BLaER1 treated with 17β-estradiol and CSF1 and Interleukin-3, amounts not matched to agents 10 nM and 100 nM (cell line): ENCODE results near the gene IGSF6.
"Not testable (repeated sequence)": the region's sequence is repeated elsewhere in the genome, so short reads cannot be mapped to it uniquely, and the experiment has no call there.

Experiments used
- H3K27ac ChIP-seq, 11 experiments: shearing (Covaris generic); formaldehyde crosslinking; 2 replicates each; pipeline ENCODE4 v1.8.1; 2022
- H3K27me3 ChIP-seq, 11 experiments: shearing (Covaris generic); formaldehyde crosslinking; 2 replicates each; pipeline ENCODE4 v1.8.1; 2022
- H3K36me3 ChIP-seq, 11 experiments: shearing (Covaris generic); formaldehyde crosslinking; 2 replicates each; pipeline ENCODE4 v1.8.1; 2022
- H3K4me1 ChIP-seq, 10 experiments: shearing (Covaris generic); formaldehyde crosslinking; 2 replicates each; pipeline ENCODE4 v1.8.1; 2022
- H3K4me2 ChIP-seq, 11 experiments: shearing (Covaris generic); formaldehyde crosslinking; 2 replicates each; pipeline ENCODE4 v1.8.1; 2022
- H3K4me3 ChIP-seq, 10 experiments: shearing (Covaris generic); formaldehyde crosslinking; 2 replicates each; pipeline ENCODE4 v1.8.1; 2022
- H3K9ac ChIP-seq, 11 experiments: shearing (Covaris generic); formaldehyde crosslinking; 2 replicates each; pipeline ENCODE4 v1.8.1; 2022
- H3K9me3 ChIP-seq, 11 experiments: shearing (Covaris generic); formaldehyde crosslinking; replicated peaks in 1 of 11; 2 replicates each; pipeline ENCODE4 v1.8.1; 2022
- H4K20me1 ChIP-seq, 11 experiments: shearing (Covaris generic); formaldehyde crosslinking; 2 replicates each; pipeline ENCODE4 v1.8.1; 2022
- Cebpa-rat ChIP-seq, 11 experiments: shearing (Covaris generic); IDR thresholded peaks; 2 replicates each; pipeline ENCODE4 v1.8.1; 2022

The IGSF6 gene

GRCh38 chr16:21659124-21659523 is 6.7 kb upstream of the IGSF6 start:
- Histone ChIP-seq H3K9me3 (peaks cover 0 to 5% (median 0%) of the 10 kb centered on the region in 11 experiments; a peak in 2 of 22 replicates), H3K27me3 (peaks cover 0 to 38% (median 14%) of the 10 kb centered on the region in 11 experiments; a peak in 17 of 22 replicates), H3K4me2 (peak overlapping the region; percentile 73 to 99 (median 83)), H3K36me3 (peaks cover 18 to 66% (median 49%) of the 10 kb centered on the region in 11 experiments), H4K20me1 (peaks cover 0 to 28% (median 8%) of the 10 kb centered on the region in 11 experiments; a peak in 7 of 22 replicates), H3K9ac (peak overlapping the region in 8 of 11 experiments; percentile 34 to 75 (median 50); a peak in 14 of 22 replicates), H3K4me1 (peaks cover 80 to 100% (median 91%) of the 10 kb centered on the region in 10 experiments), H3K27ac (peak overlapping the region; percentile 17 to 93 (median 82); a peak in 21 of 22 replicates), H3K4me3 (peak overlapping the region in 6 of 10 experiments; percentile 4 to 38 (median 19); a peak in 5 of 20 replicates)
- no peak for TF ChIP-seq Cebpa-rat (IDR thresholded peaks at IDR 0.05)

DNA sequence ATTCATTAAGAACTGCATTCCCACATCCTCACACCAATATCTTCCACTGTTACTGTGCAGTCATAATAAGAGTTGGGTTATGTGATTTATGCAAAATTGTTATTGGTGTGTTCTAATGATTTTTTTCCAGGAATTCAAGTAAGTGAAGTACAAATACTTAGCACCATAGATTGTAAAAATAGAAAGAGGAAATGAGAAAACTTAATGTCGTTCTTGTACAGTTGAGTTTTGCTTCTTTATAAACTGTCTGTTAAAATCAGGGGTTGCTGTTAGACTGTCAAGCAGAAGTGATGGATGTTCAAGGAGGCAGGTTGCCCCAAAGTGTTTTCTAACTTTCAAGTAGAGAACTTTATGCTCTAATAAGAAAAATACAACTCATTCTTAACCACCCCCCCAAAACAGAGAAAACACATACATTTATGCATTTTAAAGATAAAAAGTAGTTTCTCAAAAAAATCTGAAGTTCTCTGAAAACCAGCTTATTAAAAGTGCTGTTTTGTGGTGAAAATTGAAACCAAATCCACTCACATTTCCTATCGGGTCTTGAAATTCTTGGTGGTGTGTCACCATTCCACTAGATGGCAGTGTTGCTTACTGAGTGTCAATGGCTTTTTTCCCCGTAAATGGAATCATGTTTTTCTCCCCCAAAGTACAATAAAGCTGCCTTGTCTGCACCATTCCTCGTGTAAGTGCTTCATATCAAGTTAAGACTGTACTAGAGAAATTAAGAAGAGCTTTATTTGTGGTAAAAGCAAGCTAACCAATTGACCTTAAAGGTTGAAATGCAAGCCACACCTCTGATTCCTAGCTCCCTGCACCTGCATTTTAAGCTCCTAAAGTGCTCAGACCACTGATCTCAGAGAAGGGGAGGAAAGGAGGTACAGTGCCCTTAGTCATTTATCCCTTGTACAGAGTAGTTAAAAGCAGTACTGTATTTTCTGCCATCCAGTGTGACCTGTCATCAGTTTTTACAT is 4.7 kb upstream of the IGSF6 start:
- Histone ChIP-seq H3K4me2 (peak overlapping the region; percentile 73 to 99 (median 83)), H3K36me3 (peaks cover 24 to 86% (median 64%) of the 10 kb centered on the region in 11 experiments), H3K9ac (peak overlapping the region; percentile 6 to 75 (median 53); a peak in 19 of 22 replicates), H3K4me3 (peak overlapping the region in 5 of 10 experiments; percentile 6 to 20 (median 12); a peak in 4 of 20 replicates), H3K9me3 (peaks cover 0 to 5% (median 0%) of the 10 kb centered on the region in 11 experiments; a peak in 2 of 22 replicates), H3K27ac (peak overlapping the region; percentile 38 to 93 (median 82); a peak in 20 of 22 replicates), H3K27me3 (peaks cover 0 to 18% (median 0%) of the 10 kb centered on the region in 11 experiments; a peak in 4 of 22 replicates), H3K4me1 (peaks cover 84 to 100% (median 97%) of the 10 kb centered on the region in 10 experiments), H4K20me1 (peaks cover 0 to 32% (median 12%) of the 10 kb centered on the region in 11 experiments; a peak in 11 of 22 replicates)
- TF ChIP-seq Cebpa-rat (IDR thresholded peaks at IDR 0.05) = no peak

GRCh38 chr16:21654881-21655280 is 2.5 kb upstream of the IGSF6 start:
- TF ChIP-seq Cebpa-rat (IDR thresholded peaks at IDR 0.05) = no peak
- Histone ChIP-seq H3K36me3 (peaks cover 30 to 92% (median 70%) of the 10 kb centered on the region in 11 experiments), H3K4me2 (peak overlapping the region in 8 of 11 experiments; percentile 2 to 99 (median 86); a peak in 15 of 22 replicates), H3K9me3 (peaks cover 0 to 10% (median 2%) of the 10 kb centered on the region in 11 experiments; a peak in 9 of 22 replicates), H3K4me1 (peaks cover 78 to 100% (median 94%) of the 10 kb centered on the region in 10 experiments), H4K20me1 (peaks cover 0 to 34% (median 8%) of the 10 kb centered on the region in 11 experiments; a peak in 10 of 22 replicates), H3K9ac (peak overlapping the region in 5 of 11 experiments; percentile 35 to 82 (median 64); a peak in 6 of 22 replicates), H3K27me3 (no peaks in the 10 kb centered on the region), H3K4me3 (no peak overlapping the region; a peak in 1 of 20 replicates), H3K27ac (peak overlapping the region in 9 of 11 experiments; percentile 35 to 93 (median 86); a peak in 15 of 22 replicates)

DNA sequence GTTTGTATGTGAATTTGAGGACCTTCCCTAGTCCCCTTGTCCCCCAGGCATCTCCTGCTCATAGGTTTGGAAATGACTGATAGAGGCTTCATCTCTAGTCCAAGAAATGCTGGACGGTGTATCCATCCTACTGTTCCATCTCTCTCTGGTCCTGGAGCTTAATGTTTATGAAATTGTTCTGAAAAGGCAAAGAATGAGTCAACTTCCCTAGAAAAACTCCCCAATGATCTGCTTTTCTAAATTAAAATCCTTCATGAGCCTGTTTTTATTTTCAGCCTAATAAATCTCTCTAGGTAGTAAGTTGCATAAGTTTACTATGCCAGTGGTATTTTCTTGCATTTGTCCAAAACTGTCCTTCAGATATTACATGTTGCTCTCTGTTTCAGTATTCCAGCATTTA is 2.1 kb upstream of the IGSF6 start:
- Histone ChIP-seq H3K27me3 (no peaks in the 10 kb centered on the region), H3K4me2 (peak overlapping the region in 7 of 11 experiments; percentile 81 to 99 (median 92); a peak in 15 of 22 replicates)
- no peak for TF ChIP-seq Cebpa-rat (IDR thresholded peaks at IDR 0.05)

DNA sequence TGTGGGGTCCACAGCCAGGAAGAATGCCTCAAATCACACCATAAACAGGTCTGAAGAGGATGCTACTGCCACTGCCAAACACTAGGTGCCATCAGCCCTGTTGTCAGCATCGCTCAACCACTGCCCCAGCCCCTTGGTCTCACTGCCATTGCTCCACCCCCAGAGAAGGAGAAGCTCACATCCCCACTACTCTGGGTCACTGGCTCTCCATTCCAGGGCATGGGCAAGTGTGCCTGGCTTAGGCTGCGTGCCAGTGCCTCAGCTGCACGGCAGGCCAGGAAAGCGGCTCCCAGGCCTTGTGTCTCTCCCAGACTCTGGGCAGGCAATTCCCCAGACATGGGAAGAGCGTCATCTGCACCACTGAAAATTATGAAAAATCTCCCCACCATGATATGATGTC is 1.2 kb upstream of the IGSF6 start:
- peaks cover 0 to 37% (median 8%) of the 10 kb centered on the region in 11 experiments; a peak in 11 of 22 replicates for H4K20me1 ChIP-seq
- H3K4me3 ChIP-seq = peak overlapping the region in 4 of 10 experiments; percentile 38 to 61 (median 55); a peak in 6 of 20 replicates
- peak overlapping the region; percentile 6 to 99 (median 81); a peak in 20 of 22 replicates for H3K4me2 ChIP-seq
- peaks cover 41 to 92% (median 79%) of the 10 kb centered on the region in 11 experiments for H3K36me3 ChIP-seq
- peak overlapping the region in 10 of 11 experiments; percentile 34 to 93 (median 86); a peak in 19 of 22 replicates for H3K27ac ChIP-seq
- H3K27me3 ChIP-seq = no peaks in the 10 kb centered on the region
- no peak for TF ChIP-seq Cebpa-rat (IDR thresholded peaks at IDR 0.05)
- H3K9ac ChIP-seq = peak overlapping the region in 7 of 11 experiments; percentile 8 to 85 (median 48); a peak in 12 of 22 replicates
- H3K9me3 ChIP-seq = peaks cover 0 to 23% (median 3%) of the 10 kb centered on the region in 11 experiments; a peak in 9 of 22 replicates
- H3K4me1 ChIP-seq = peaks cover 76 to 100% (median 94%) of the 10 kb centered on the region in 10 experiments

More for the DNA sequence above, 2.1 kb upstream of the IGSF6 start:
- Histone ChIP-seq H3K27ac (peak overlapping the region in 9 of 11 experiments; percentile 35 to 93 (median 86); a peak in 15 of 22 replicates), H3K9me3 (peaks cover 0 to 14% (median 5%) of the 10 kb centered on the region in 11 experiments; a peak in 9 of 22 replicates), H3K36me3 (peaks cover 34 to 92% (median 74%) of the 10 kb centered on the region in 11 experiments), H3K4me3 (no peak overlapping the region; a peak in 1 of 20 replicates), H3K9ac (peak overlapping the region in 5 of 11 experiments; percentile 45 to 82 (median 64); a peak in 7 of 22 replicates), H3K4me1 (peaks cover 78 to 100% (median 94%) of the 10 kb centered on the region in 10 experiments), H4K20me1 (peaks cover 0 to 37% (median 8%) of the 10 kb centered on the region in 11 experiments; a peak in 10 of 22 replicates)

GRCh38 chr16:21651515-21651914 is 893 bp downstream of the IGSF6 start:
- Histone ChIP-seq H3K9ac (peak overlapping the region in 9 of 11 experiments; percentile 50 to 85 (median 68); a peak in 15 of 22 replicates), H3K4me1 (peaks cover 72 to 100% (median 94%) of the 10 kb centered on the region in 10 experiments), H3K4me2 (peak overlapping the region in 10 of 11 experiments; percentile 50 to 99 (median 87); a peak in 18 of 22 replicates), H3K27ac (peak overlapping the region; percentile 70 to 93 (median 86)), H3K36me3 (peaks cover 41 to 95% (median 84%) of the 10 kb centered on the region in 11 experiments), H3K9me3 (peaks cover 0 to 28% (median 0%) of the 10 kb centered on the region in 11 experiments; a peak in 7 of 22 replicates), H3K4me3 (peak overlapping the region in 6 of 10 experiments; percentile 6 to 61 (median 47); a peak in 8 of 20 replicates), H4K20me1 (peaks cover 0 to 43% (median 8%) of the 10 kb centered on the region in 11 experiments; a peak in 10 of 22 replicates), H3K27me3 (no peaks in the 10 kb centered on the region)
- TF ChIP-seq Cebpa-rat (IDR thresholded peaks at IDR 0.05) = no peak

- H3K27ac ChIP-seq = peak overlapping the region; percentile 70 to 93 (median 86)
- H3K4me2 ChIP-seq = peak overlapping the region in 10 of 11 experiments; percentile 50 to 99 (median 87)
- peaks cover 0 to 43% (median 14%) of the 10 kb centered on the region in 11 experiments; a peak in 10 of 22 replicates for H4K20me1 ChIP-seq
- no peaks in the 10 kb centered on the region for H3K27me3 ChIP-seq
- peak in 7 of 11 experiments; percentile 51 to 96 (median 78); a peak in 10 of 22 replicates for TF ChIP-seq Cebpa-rat (IDR thresholded peaks at IDR 0.05)
- peaks cover 32 to 93% (median 78%) of the 10 kb centered on the region in 11 experiments for H3K36me3 ChIP-seq
- H3K4me3 ChIP-seq = peak overlapping the region in 4 of 10 experiments; percentile 12 to 61 (median 58); a peak in 6 of 20 replicates
- peaks cover 0 to 28% (median 0%) of the 10 kb centered on the region in 11 experiments; a peak in 7 of 22 replicates for H3K9me3 ChIP-seq
- H3K9ac ChIP-seq = peak overlapping the region in 9 of 11 experiments; percentile 52 to 85 (median 68); a peak in 16 of 22 replicates
- peaks cover 72 to 100% (median 94%) of the 10 kb centered on the region in 10 experiments for H3K4me1 ChIP-seq
Observed at GRCh38 chr16:21650521-21650920, 1.9 kb downstream of the IGSF6 start.

DNA sequence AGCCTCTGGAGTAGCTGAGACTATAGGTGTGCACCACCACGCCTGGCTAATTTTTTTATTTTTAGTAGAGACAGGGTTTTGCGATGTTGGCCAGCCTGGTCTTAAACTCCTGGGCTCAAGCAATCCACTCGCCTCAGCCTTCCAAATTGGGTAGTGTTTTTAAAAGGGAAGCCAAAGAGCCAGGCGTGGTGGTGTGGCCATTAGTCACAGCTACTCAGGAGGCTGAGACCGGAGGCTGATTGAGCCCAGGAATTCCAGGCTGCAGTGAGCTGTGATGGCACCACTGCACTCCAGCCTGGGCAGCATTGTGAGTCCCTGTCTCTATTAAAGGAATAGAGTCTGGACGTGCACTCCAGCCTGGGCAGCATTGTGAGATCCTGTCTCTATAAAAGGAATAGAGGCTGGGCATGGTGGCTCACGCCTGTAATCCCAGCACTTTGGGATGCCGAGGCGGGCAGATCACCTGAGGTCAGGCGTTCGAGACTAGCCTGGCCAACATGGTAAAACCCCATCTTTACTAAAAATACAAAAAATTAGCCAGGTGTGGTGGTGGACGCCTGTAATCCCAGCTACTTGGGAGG is 2.5 kb downstream of the IGSF6 start:
- peaks cover 26 to 87% (median 72%) of the 10 kb centered on the region in 11 experiments; a peak in 21 of 22 replicates for H3K36me3 ChIP-seq
- H3K4me2 ChIP-seq = peak overlapping the region in 10 of 11 experiments; percentile 50 to 99 (median 87)
- H4K20me1 ChIP-seq = peaks cover 0 to 42% (median 13%) of the 10 kb centered on the region in 11 experiments; a peak in 10 of 22 replicates
- H3K9me3 ChIP-seq = peaks cover 0 to 28% (median 0%) of the 10 kb centered on the region in 11 experiments; a peak in 7 of 22 replicates
- peak overlapping the region in 6 of 10 experiments; percentile 12 to 61 (median 32); a peak in 11 of 20 replicates for H3K4me3 ChIP-seq
- not testable (repeated sequence) for H3K27me3 ChIP-seq
- peaks cover 75 to 100% (median 94%) of the 10 kb centered on the region in 10 experiments for H3K4me1 ChIP-seq
- H3K27ac ChIP-seq = peak overlapping the region; percentile 70 to 93 (median 86)
- peak overlapping the region in 10 of 11 experiments; percentile 45 to 82 (median 65); a peak in 17 of 22 replicates for H3K9ac ChIP-seq
